HepG2 (cell line): ENCODE results near the gene ACADS. TPM values are rescaled to one million over a fixed set of nuclear protein-coding genes. Genes with fewer than 3 reads are reported as not detected.

Source experiments
- ELF1 ChIP-seq: sonication (generic); formaldehyde crosslinking; IDR thresholded peaks from 2 replicates; pipeline ENCODE4 v1.4.0; 2020; ENCODE audit warnings: missing genetic modification reagents
- ELF3 ChIP-seq: IDR thresholded peaks from 2 replicates; pipeline ENCODE4 v1.6.1; 2016; ENCODE audit warnings: missing genetic modification reagents, missing compliant biosample characterization
- FOXP1 ChIP-seq, 2 experiments: fragments of 450-650 bp in 1 of 2; IDR thresholded peaks; 2 replicates each; pipeline ENCODE4 v1.6.1; 2017 to 2018; ENCODE audit warnings: antibody characterized with exemption in 1 of 2
- HNF4A ChIP-seq: sonication (generic); formaldehyde crosslinking; IDR thresholded peaks from 2 replicates; pipeline ENCODE4 v1.4.0; 2020; ENCODE audit warnings: missing genetic modification reagents
- IKZF1 ChIP-seq: fragments of 450-650 bp; IDR thresholded peaks from 2 replicates; pipeline ENCODE4 v1.7.1; 2016
- NFRKB ChIP-seq: fragments of 450-650 bp; IDR thresholded peaks from 2 replicates; pipeline ENCODE4 v1.6.1; 2017
- SOX13 ChIP-seq, 3 experiments: fragments of 450-650 bp in 1 of 3; sonication (generic) in 1 of 3; formaldehyde crosslinking in 1 of 3; IDR thresholded peaks in 2 of 3; conservative IDR thresholded peaks in 1 of 3; 2 replicates each; pipeline versions ENCODE4 v1.5.0 to v1.6.1; 2016 to 2020; ENCODE audit warnings: antibody characterized with exemption in 1 of 3, mild to moderate bottlenecking in 1 of 3, missing compliant biosample characterization in 1 of 3, missing genetic modification reagents in 1 of 3, moderate library complexity in 1 of 3
- SP1 ChIP-seq, 2 experiments: fragments of 450-650 bp in 1 of 2; sonication (generic) in 1 of 2; formaldehyde crosslinking in 1 of 2; IDR thresholded peaks; 2 replicates each; pipeline versions ENCODE4 v1.4.0 to v1.6.1; 2016 to 2020; ENCODE audit warnings: missing genetic modification reagents in 1 of 2
- SRY ChIP-seq: sonication (generic); formaldehyde crosslinking; IDR thresholded peaks from 2 replicates; pipeline ENCODE4 v1.8.0; 2022; ENCODE audit warnings: mild to moderate bottlenecking, missing genetic modification reagents
- ZFP41 ChIP-seq: sonication (generic); formaldehyde crosslinking; IDR thresholded peaks from 2 replicates; pipeline ENCODE4 v1.4.0; 2020; ENCODE audit warnings: mild to moderate bottlenecking, missing genetic modification reagents, borderline replicate concordance
- ZNF180 ChIP-seq: sonication (generic); formaldehyde crosslinking; IDR thresholded peaks from 2 replicates; pipeline ENCODE4 v1.4.0; 2020; ENCODE audit warnings: low read depth, missing genetic modification reagents, borderline replicate concordance
- ZNF235 ChIP-seq: sonication (generic); formaldehyde crosslinking; IDR thresholded peaks from 2 replicates; pipeline ENCODE4 v1.8.1; 2023; ENCODE audit warnings: mild to moderate bottlenecking, missing genetic modification reagents, borderline replicate concordance
- ZNF354B ChIP-seq: sonication (generic); formaldehyde crosslinking; IDR thresholded peaks from 2 replicates; pipeline ENCODE4 v1.8.0; 2022; ENCODE audit warnings: mild to moderate bottlenecking, missing genetic modification reagents
- ZNF44 ChIP-seq: sonication (generic); formaldehyde crosslinking; IDR thresholded peaks from 2 replicates; pipeline ENCODE4 v1.5.1; 2020; ENCODE audit warnings: mild to moderate bottlenecking, missing genetic modification reagents
- ZNF550 ChIP-seq: sonication (generic); formaldehyde crosslinking; IDR thresholded peaks from 2 replicates; pipeline ENCODE4 v1.4.0; 2020; ENCODE audit warnings: mild to moderate bottlenecking, missing genetic modification reagents, borderline replicate concordance
- ZNF558 ChIP-seq: sonication (generic); formaldehyde crosslinking; IDR thresholded peaks from 2 replicates; pipeline ENCODE4 v1.9.0; 2022; ENCODE audit warnings: mild to moderate bottlenecking, missing genetic modification reagents, borderline replicate concordance
- ZNF563 ChIP-seq: sonication (generic); formaldehyde crosslinking; IDR thresholded peaks from 2 replicates; pipeline ENCODE4 v1.8.0; 2022; ENCODE audit warnings: mild to moderate bottlenecking, moderate library complexity, missing genetic modification reagents
- ZNF749 ChIP-seq: sonication (generic); formaldehyde crosslinking; IDR thresholded peaks from 2 replicates; pipeline ENCODE4 v1.8.0; 2022; ENCODE audit warnings: mild to moderate bottlenecking, missing genetic modification reagents, moderate library complexity, borderline replicate concordance
- ZNF879 ChIP-seq: sonication (generic); formaldehyde crosslinking; IDR thresholded peaks from 2 replicates; pipeline ENCODE4 v1.8.1; 2023; ENCODE audit warnings: missing genetic modification reagents
- polyA plus RNA-seq, 8 experiments: library from polyadenylated mRNA; depleted of rRNA in 3 of 8; stranded (reverse) in 7 of 8; unstranded in 1 of 8; fragments of >200 nt; fragmentation: Illumina TruSeq in 4 of 8; extraction: Trizol in 4 of 8; gene quantifications; 2 replicates each; pipeline versions ENCODE4 v1.2.1 to v1.2.3, GENCODE V29; 2011 to 2016; ENCODE audit warnings: low read depth in 4 of 8, missing spikeins in 1 of 8, mixed read lengths in 1 of 8; ENCODE audit not compliant: insufficient read depth in 1 of 8
- total RNA-seq, 5 experiments: library from RNA; depleted of rRNA; stranded (reverse); fragments of >200 nt; fragmentation: Illumina TruSeq; extraction: Trizol; gene quantifications; 2 replicates each; pipeline ENCODE4 v1.2.3, GENCODE V29; 2016; ENCODE audit warnings: low read depth in 1 of 5
- TF ChIP-seq, protein P1 (sequence below): sonication (generic); formaldehyde crosslinking; IDR thresholded peaks from 2 replicates; pipeline ENCODE4 v1.8.1; 2023; ENCODE audit warnings: mild to moderate bottlenecking, missing genetic modification reagents
- TF ChIP-seq, protein P2 (sequence below): IDR thresholded peaks from 2 replicates; pipeline ENCODE4 v1.6.1; 2016; ENCODE audit warnings: missing biosample characterization, missing genetic modification reagents, low read depth
- TF ChIP-seq, protein P3 (sequence below): sonication (generic); formaldehyde crosslinking; IDR thresholded peaks from 2 replicates; pipeline ENCODE4 v1.8.0; 2022; ENCODE audit warnings: missing genetic modification reagents, mild to moderate bottlenecking, moderate library complexity, borderline replicate concordance
- TF ChIP-seq, protein P4 (sequence below): sonication (generic); formaldehyde crosslinking; IDR thresholded peaks from 2 replicates; pipeline ENCODE4 v1.4.0; 2020; ENCODE audit warnings: missing genetic modification reagents, mild to moderate bottlenecking, borderline replicate concordance

ACADS gene
- total and polyA plus RNA-seq, 2 of the 13 experiments (the other 11 are each of a cell fraction or from before 2014, with no cell fraction given): 17.4 to 27.7 TPM

DNA sequence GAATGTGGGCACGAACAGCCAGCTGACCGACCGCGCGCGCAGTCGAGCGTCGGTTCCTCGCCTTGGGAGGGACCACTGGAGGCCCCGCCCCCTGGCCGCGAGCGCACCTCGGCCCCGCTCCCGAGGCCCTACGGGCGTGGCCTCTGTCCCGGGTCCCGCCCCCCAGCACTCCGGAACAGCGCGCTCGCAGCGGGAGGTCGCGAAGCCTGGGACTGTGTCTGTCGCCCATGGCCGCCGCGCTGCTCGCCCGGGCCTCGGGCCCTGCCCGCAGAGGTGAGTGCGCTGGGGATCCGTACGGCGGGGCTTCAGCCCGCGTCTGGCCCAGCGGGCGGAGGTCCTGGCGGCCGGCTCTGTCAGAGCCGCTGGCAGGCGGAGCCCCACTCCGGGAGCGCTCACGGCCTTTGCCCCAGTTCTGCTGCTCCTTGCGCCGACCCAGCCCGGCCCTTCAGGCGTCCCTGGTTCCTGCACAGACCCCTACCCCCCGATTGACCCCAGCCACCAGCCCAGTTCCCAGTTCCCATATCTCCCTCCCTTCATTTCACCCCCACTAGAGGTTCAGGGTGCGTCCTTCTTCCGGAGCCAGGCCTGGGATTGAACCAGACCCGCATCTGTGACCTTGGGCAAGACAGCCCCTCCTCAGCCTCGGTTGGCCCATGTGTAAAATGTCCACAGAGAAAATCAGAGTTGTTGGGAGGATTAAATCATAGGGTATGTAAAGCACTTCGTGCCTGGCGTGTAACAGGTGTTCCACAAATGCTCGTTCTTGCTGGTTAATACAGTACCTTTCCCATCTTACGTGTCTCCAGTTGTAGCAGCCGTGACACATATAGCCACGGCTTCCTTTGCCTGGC is at the start of gene ACADS (continued):
- TF ChIP-seq ZNF180 (CRISPR knock-in tag) (no peak), ELF1 (CRISPR knock-in tag) (no peak), NFRKB (no peak), ZNF558 (CRISPR knock-in tag) (peak; percentile 24; the same call in 1 of the 2 replicates), FOXP1 (IDR thresholded peaks at IDR 0.05) (no peak), FOXP1 (CRISPR knock-in tag; IDR thresholded peaks at IDR 0.05) (no peak), ZNF354B (CRISPR knock-in tag) (no peak), IKZF1 (no peak), ELF3 (CRISPR knock-in tag) (peak; percentile 53; the same call in 1 of the 2 replicates), ZNF44 (CRISPR knock-in tag) (no peak), ZNF235 (CRISPR knock-in tag) (peak; percentile 9; the same call in 1 of the 2 replicates), ZNF879 (no peak), ZFP41 (CRISPR knock-in tag) (no peak), ZNF563 (CRISPR knock-in tag) (no peak; the same call in 1 of the 2 replicates), SP1 (IDR thresholded peaks at IDR 0.05) (no peak), SP1 (CRISPR knock-in tag; IDR thresholded peaks at IDR 0.05) (peak; percentile 86), ZNF749 (CRISPR knock-in tag) (no peak), ZNF550 (CRISPR knock-in tag) (no peak), SRY (CRISPR knock-in tag) (peak; percentile 88; the same call in 1 of the 2 replicates), SOX13 (IDR thresholded peaks at IDR 0.05) (no peak), SOX13 (CRISPR knock-in tag; conservative IDR thresholded peaks at IDR 0.05 in 1 of 2, IDR thresholded peaks at IDR 0.05 in 1 of 2) (no peak; a peak in 1 of 4 replicates), HNF4A (CRISPR knock-in tag) (no peak)
- TF ChIP-seq, protein P1, sequence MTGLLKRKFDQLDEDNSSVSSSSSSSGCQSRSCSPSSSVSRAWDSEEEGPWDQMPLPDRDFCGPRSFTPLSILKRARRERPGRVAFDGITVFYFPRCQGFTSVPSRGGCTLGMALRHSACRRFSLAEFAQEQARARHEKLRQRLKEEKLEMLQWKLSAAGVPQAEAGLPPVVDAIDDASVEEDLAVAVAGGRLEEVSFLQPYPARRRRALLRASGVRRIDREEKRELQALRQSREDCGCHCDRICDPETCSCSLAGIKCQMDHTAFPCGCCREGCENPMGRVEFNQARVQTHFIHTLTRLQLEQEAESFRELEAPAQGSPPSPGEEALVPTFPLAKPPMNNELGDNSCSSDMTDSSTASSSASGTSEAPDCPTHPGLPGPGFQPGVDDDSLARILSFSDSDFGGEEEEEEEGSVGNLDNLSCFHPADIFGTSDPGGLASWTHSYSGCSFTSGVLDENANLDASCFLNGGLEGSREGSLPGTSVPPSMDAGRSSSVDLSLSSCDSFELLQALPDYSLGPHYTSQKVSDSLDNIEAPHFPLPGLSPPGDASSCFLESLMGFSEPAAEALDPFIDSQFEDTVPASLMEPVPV (CRISPR knock-in tag): peak; percentile 51; the same call in 1 of the 2 replicates
- TF ChIP-seq, protein P2, sequence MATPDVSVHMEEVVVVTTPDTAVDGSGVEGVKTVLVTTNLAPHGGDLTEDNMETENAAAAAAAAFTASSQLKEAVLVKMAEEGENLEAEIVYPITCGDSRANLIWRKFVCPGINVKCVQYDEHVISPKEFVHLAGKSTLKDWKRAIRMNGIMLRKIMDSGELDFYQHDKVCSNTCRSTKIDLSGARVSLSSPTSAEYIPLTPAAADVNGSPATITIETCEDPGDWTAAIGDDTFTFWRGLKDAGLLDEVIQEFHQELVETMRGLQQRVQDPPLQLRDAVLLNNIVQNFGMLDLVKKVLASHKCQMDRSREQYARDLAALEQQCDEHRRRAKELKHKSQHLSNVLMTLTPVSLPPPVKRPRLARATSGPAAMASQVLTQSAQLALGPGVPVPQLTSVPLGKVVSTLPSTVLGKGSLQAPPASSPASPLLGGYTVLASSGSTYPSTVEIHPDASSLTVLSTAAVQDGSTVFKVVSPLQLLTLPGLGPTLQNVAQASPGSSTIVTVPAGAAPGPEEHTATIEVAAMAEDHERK: no peak
- TF ChIP-seq, protein P3, sequence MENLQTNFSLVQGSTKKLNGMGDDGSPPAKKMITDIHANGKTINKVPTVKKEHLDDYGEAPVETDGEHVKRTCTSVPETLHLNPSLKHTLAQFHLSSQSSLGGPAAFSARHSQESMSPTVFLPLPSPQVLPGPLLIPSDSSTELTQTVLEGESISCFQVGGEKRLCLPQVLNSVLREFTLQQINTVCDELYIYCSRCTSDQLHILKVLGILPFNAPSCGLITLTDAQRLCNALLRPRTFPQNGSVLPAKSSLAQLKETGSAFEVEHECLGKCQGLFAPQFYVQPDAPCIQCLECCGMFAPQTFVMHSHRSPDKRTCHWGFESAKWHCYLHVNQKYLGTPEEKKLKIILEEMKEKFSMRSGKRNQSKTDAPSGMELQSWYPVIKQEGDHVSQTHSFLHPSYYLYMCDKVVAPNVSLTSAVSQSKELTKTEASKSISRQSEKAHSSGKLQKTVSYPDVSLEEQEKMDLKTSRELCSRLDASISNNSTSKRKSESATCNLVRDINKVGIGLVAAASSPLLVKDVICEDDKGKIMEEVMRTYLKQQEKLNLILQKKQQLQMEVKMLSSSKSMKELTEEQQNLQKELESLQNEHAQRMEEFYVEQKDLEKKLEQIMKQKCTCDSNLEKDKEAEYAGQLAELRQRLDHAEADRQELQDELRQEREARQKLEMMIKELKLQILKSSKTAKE (CRISPR knock-in tag): no peak
- TF ChIP-seq, protein P4, sequence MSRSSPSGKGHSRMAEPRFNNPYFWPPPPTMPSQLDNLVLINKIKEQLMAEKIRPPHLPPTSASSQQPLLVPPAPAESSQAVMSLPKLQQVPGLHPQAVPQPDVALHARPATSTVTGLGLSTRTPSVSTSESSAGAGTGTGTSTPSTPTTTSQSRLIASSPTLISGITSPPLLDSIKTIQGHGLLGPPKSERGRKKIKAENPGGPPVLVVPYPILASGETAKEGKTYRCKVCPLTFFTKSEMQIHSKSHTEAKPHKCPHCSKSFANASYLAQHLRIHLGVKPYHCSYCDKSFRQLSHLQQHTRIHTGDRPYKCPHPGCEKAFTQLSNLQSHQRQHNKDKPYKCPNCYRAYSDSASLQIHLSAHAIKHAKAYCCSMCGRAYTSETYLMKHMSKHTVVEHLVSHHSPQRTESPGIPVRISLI (CRISPR knock-in tag): no peak
